Measurements from ENCODE around the gene POTEF.
"Not testable (repeated sequence)": the region's sequence is repeated elsewhere in the genome, so short reads cannot be mapped to it uniquely, and the experiment has no call there.

DNA sequence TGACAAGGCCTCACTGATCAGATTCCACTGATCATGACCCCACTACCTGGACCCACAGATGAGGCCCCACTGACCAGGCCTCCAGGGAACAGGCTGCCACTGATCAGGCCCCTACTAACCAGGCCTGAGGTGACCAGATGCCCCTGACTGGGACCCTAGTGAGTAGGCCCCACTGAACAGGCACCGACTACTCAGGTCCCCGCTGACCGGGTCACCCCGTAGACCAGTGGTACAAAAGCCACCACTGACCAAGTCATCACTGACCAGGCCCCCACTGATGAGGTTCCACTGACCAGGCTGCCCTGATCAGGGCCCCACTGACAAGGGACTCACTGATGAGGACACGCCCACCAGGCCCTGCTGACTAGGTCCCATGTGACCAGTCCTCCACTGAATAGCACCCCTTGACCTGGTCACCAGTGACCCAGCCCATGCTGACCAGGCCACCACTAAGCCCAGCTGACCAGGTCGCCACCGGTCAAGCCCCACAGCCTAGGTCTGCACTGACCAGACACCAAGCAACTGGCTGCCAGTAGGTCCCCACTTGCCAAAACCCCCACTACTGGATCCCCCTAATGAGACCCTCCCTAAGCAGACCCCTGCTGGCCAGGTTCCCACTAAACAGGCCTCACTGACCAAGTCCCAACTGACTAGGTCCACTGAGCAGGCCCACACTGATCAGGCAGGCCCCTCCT is 75.7 kb downstream of the POTEF start:
- TF ChIP-seq, protein P1, sequence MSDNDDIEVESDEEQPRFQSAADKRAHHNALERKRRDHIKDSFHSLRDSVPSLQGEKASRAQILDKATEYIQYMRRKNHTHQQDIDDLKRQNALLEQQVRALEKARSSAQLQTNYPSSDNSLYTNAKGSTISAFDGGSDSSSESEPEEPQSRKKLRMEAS (IDR thresholded peaks at IDR 0.05; ENCODE audit: insufficient read depth, insufficient read length): not testable (repeated sequence)
- not testable (repeated sequence) for TF ChIP-seq FOS (IDR thresholded peaks at IDR 0.05; ENCODE audit: borderline replicate concordance, insufficient read depth, low read length); POLR2A (IDR thresholded peaks at IDR 0.05; ENCODE audit: low read depth, low read length); POLR2AphosphoS5 (IDR thresholded peaks at IDR 0.05; ENCODE audit: insufficient read depth, low read depth, low read length); MYC (IDR thresholded peaks at IDR 0.05; ENCODE audit: low read depth, low read length); EZH2 (IDR thresholded peaks at IDR 0.05; ENCODE audit: borderline replicate concordance, low read depth, low read length, severe bottlenecking)
- TF ChIP-seq, protein P2, sequence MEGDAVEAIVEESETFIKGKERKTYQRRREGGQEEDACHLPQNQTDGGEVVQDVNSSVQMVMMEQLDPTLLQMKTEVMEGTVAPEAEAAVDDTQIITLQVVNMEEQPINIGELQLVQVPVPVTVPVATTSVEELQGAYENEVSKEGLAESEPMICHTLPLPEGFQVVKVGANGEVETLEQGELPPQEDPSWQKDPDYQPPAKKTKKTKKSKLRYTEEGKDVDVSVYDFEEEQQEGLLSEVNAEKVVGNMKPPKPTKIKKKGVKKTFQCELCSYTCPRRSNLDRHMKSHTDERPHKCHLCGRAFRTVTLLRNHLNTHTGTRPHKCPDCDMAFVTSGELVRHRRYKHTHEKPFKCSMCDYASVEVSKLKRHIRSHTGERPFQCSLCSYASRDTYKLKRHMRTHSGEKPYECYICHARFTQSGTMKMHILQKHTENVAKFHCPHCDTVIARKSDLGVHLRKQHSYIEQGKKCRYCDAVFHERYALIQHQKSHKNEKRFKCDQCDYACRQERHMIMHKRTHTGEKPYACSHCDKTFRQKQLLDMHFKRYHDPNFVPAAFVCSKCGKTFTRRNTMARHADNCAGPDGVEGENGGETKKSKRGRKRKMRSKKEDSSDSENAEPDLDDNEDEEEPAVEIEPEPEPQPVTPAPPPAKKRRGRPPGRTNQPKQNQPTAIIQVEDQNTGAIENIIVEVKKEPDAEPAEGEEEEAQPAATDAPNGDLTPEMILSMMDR (IDR thresholded peaks at IDR 0.05; ENCODE audit: extremely low read depth in 1 of 2, insufficient read depth in 1 of 2, low read depth in 1 of 2, low read length in 2 of 2): not testable (repeated sequence)
